ENCODE measurements around the gene TSPYL6.

The TSPYL6 gene

DNA sequence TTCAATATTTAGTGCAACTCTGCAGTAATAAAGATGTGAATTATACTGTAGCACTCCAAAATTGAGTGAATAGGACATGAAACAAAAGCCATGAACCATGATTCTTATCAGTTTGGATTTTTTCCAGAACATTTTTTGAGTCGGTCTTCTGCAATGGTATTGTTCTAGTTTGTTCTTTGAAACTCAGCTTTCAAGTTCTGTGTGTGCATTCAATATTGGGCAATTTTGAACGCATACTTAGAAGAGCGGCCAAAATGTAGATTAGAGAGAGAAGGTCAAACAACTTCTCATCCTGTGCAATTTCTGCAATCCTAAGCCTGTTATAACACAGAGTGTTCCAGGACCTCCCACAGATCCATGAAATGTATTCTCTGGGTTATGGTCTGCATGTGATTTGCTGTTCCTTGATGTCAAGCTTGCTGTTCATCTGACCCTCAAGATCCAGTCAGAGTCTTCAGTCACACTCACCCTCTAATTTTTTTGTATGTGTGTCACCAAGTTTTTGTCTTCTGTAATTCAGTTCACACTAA, 48.3 kb downstream of the TSPYL6 start:
- TF ChIP-seq, protein P1, sequence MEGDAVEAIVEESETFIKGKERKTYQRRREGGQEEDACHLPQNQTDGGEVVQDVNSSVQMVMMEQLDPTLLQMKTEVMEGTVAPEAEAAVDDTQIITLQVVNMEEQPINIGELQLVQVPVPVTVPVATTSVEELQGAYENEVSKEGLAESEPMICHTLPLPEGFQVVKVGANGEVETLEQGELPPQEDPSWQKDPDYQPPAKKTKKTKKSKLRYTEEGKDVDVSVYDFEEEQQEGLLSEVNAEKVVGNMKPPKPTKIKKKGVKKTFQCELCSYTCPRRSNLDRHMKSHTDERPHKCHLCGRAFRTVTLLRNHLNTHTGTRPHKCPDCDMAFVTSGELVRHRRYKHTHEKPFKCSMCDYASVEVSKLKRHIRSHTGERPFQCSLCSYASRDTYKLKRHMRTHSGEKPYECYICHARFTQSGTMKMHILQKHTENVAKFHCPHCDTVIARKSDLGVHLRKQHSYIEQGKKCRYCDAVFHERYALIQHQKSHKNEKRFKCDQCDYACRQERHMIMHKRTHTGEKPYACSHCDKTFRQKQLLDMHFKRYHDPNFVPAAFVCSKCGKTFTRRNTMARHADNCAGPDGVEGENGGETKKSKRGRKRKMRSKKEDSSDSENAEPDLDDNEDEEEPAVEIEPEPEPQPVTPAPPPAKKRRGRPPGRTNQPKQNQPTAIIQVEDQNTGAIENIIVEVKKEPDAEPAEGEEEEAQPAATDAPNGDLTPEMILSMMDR (IDR thresholded peaks at IDR 0.05; ENCODE audit: low read depth, low read length, missing control alignments) = no peak
- in situ Hi-C loops (cut with HindIII; ENCODE audit: low sequenced_read_pairs) = no loop called here
- no peak for DNase-seq (ENCODE audit: low read depth)
- H3K4me3 ChIP-seq (ENCODE audit: low read depth, low read length) = no peak overlapping the region

DNA sequence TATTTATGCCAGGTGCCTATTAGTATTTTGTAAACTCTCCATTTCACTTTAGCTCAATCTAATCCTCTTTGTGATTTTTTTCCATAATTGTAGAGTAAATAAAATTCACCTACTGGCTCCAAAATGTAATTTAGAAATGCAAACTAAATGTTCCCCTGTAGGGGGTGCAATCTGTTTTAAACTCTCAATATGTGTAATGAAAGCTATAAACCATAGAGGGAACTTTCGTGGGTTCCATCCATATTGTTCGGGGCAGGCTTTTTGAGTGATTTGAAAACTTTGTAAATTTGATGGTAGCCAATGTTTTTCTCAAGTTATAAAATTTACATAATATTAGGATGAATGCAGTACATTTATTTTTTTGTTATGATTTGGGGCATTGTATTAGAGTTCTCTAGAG, 49.4 kb downstream of the TSPYL6 start:
- H3K4me3 ChIP-seq (ENCODE audit: low read depth, low read length) = no peak overlapping the region
- in situ Hi-C loops (cut with HindIII; ENCODE audit: low sequenced_read_pairs) = no loop called here
- TF ChIP-seq, protein P1 (IDR thresholded peaks at IDR 0.05; ENCODE audit: low read depth, low read length, missing control alignments) = peak; percentile 42
- DNase-seq (ENCODE audit: low read depth) = peak; percentile 27

DNA sequence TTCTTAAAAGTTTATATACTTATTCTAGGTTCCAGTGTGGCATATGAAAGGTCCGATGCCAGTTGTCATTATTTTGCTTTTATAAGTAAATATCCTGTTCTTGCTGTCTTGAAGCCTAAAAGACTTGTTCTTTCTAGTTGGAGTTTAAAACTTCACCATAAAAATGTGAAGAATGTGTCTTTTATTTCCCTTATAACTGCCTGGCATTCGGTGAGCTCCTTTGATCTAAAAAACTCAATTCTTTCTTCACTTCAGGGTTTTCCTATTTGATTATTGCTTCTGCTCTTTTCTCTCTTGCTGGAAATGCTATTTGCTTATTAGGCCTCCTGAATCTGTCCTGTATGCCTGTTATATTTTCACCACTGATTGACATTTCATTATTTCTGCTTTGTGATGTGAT, 51.6 kb downstream of the TSPYL6 start:
- TF ChIP-seq, protein P1 (IDR thresholded peaks at IDR 0.05; ENCODE audit: low read depth, low read length, missing control alignments) = no peak
- DNase-seq (ENCODE audit: low read depth) = no peak
- no peak overlapping the region for H3K4me3 ChIP-seq (ENCODE audit: low read depth, low read length)
- in situ Hi-C loops (cut with HindIII; ENCODE audit: low sequenced_read_pairs) = no loop called here

Data from astrocyte of the cerebellum (primary cell).